B cell (primary cell): ENCODE data around the gene HAUS7.

ENCODE experiments used
- EZH2 ChIP-seq: IDR thresholded peaks from 2 replicates; pipeline ENCODE4 v1.6.1; 2012; ENCODE audit warnings: borderline replicate concordance, low read depth, mild to moderate bottlenecking, moderate library complexity, low read length; ENCODE audit not compliant: insufficient read depth, poor library complexity, severe bottlenecking
- TF ChIP-seq, protein P1 (sequence below): fragments of 200-600 bp; IDR thresholded peaks from one replicate; pipeline ENCODE4 v1.8.0; 2022; ENCODE audit warnings: antibody characterized with exemption, mild to moderate bottlenecking

DNA sequence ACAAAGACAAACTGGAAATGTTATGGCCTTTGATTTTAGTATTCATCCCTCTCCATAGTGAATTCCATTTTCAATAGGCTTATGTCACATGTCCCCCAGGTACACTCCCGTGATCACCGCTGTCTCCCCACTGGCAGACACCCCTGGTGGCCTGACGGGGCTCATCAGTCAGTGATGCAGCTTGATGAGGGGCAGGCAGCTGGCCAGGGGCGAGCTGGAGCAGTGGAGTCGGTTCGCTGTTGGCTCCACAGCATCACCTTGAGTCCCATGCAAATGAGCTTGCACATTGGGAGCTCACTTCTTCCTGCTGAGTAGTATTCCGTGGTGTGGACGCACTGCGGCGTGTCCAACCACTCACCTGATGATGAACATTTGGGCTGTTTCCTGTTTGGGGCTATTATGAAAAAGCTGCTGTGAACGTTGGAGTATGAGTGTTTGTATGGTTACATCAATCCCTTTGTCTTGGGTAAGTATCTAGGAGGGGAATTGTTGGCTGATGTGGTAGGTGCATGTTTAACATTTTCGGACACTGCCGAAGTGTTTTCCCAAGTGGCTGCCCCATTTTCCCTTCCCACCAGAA lies 29.7 kb downstream of the HAUS7 start:
- TF ChIP-seq, protein P1, sequence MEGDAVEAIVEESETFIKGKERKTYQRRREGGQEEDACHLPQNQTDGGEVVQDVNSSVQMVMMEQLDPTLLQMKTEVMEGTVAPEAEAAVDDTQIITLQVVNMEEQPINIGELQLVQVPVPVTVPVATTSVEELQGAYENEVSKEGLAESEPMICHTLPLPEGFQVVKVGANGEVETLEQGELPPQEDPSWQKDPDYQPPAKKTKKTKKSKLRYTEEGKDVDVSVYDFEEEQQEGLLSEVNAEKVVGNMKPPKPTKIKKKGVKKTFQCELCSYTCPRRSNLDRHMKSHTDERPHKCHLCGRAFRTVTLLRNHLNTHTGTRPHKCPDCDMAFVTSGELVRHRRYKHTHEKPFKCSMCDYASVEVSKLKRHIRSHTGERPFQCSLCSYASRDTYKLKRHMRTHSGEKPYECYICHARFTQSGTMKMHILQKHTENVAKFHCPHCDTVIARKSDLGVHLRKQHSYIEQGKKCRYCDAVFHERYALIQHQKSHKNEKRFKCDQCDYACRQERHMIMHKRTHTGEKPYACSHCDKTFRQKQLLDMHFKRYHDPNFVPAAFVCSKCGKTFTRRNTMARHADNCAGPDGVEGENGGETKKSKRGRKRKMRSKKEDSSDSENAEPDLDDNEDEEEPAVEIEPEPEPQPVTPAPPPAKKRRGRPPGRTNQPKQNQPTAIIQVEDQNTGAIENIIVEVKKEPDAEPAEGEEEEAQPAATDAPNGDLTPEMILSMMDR: no peak
- TF ChIP-seq EZH2: no peak
